DOHH2 (cell line): ENCODE results near the gene CD164.

Experiments
- H3F3A ChIP-seq: fragments of 200-600 bp; sonication (generic), shearing (Covaris generic); 2 replicates; pipeline ENCODE4 v1.6.0; 2016; ENCODE audit warnings: antibody characterized with exemption, mild to moderate bottlenecking; ENCODE audit not compliant: control insufficient read depth, insufficient read depth
- H3K27ac ChIP-seq: fragments of 200-600 bp; sonication (generic); 2 replicates; pipeline ENCODE4 v1.5.1; 2014; ENCODE audit warnings: low read depth, mild to moderate bottlenecking, low read length, moderate library complexity
- H3K27me3 ChIP-seq: fragments of 200-600 bp; sonication (generic); 2 replicates; pipeline ENCODE4 v1.6.1; 2014; ENCODE audit warnings: mild to moderate bottlenecking, low read length, mixed read lengths; ENCODE audit not compliant: control insufficient read depth
- H3K36me3 ChIP-seq: fragments of 200-600 bp; sonication (generic); 2 replicates; pipeline ENCODE4 v1.6.1; 2014; ENCODE audit warnings: mild to moderate bottlenecking, low read length, moderate library complexity, mixed read lengths; ENCODE audit not compliant: control insufficient read depth
- H3K4me1 ChIP-seq: fragments of 200-600 bp; sonication (generic); 2 replicates; pipeline ENCODE4 v1.6.1; 2014; ENCODE audit warnings: mild to moderate bottlenecking, low read length, mixed read lengths; ENCODE audit not compliant: control insufficient read depth
- H3K4me2 ChIP-seq: fragments of 200-600 bp; sonication (generic); 2 replicates; pipeline ENCODE4 v1.6.0; 2014; ENCODE audit warnings: mild to moderate bottlenecking, low read length, moderate library complexity
- H3K4me3 ChIP-seq: fragments of 200-600 bp; sonication (generic); 2 replicates; pipeline ENCODE4 v1.5.1; 2014; ENCODE audit warnings: mild to moderate bottlenecking, low read length, mixed read lengths
- H3K79me2 ChIP-seq: fragments of 200-600 bp; sonication (generic); 2 replicates; pipeline ENCODE4 v1.6.1; 2014; ENCODE audit warnings: mild to moderate bottlenecking, low read length, mixed read lengths; ENCODE audit not compliant: control insufficient read depth
- H3K9me2 ChIP-seq: fragments of 200-600 bp; sonication (generic); replicated peaks from 2 replicates; pipeline ENCODE4 v1.6.1; 2014; ENCODE audit warnings: mild to moderate bottlenecking, low read length, mixed read lengths; ENCODE audit not compliant: control insufficient read depth
- H3K9me3 ChIP-seq: fragments of 200-600 bp; sonication (generic); 2 replicates; pipeline ENCODE4 v1.6.1; 2014; ENCODE audit warnings: antibody characterized with exemption, low read length, mixed read lengths; ENCODE audit not compliant: control insufficient read depth, insufficient read depth
- H4K20me1 ChIP-seq: fragments of 200-600 bp; sonication (generic); 2 replicates; pipeline ENCODE4 v1.6.0; 2014; ENCODE audit warnings: low read depth, mild to moderate bottlenecking, antibody characterized with exemption, low read length, moderate library complexity; ENCODE audit not compliant: control insufficient read depth, insufficient read depth
- CTCF ChIP-seq: fragments of 200-600 bp; sonication (generic); IDR thresholded peaks from one replicate; pipeline ENCODE4 v1.5.1; 2014; ENCODE audit warnings: antibody characterized with exemption, mild to moderate bottlenecking, low read depth, low read length; ENCODE audit not compliant: poor library complexity, severe bottlenecking
- EZH2phosphoT487 ChIP-seq: fragments of 200-600 bp; sonication (generic); IDR thresholded peaks from 2 replicates; pipeline ENCODE4 v1.6.1; 2017; ENCODE audit warnings: borderline replicate concordance, mild to moderate bottlenecking, antibody characterized with exemption, low read length, moderate library complexity, mixed read lengths

Gene CD164

GRCh38 chr6:109373331-109373730 lies 8.9 kb downstream of the CD164 start:
- Histone ChIP-seq H3K9me3 (no peaks in the 10 kb centered on the region), H3K4me2 (no peak overlapping the region), H3K4me3 (no peak overlapping the region), H3K9me2 (no peaks in the 10 kb centered on the region), H3K36me3 (peaks cover 99% of the 10 kb centered on the region), H3K27ac (no peak overlapping the region), H3K4me1 (no peaks in the 10 kb centered on the region), H3F3A (peaks cover 2% of the 10 kb centered on the region; the same call in 1 of the 2 replicates), H3K79me2 (peaks cover 26% of the 10 kb centered on the region), H3K27me3 (no peaks in the 10 kb centered on the region), H4K20me1 (0 out of 2 replicates have a peak, but pooled peaks cover 3% of the 10 kb centered on the region)
- no peak for TF ChIP-seq CTCF
- no peak for TF ChIP-seq EZH2phosphoT487

GRCh38 chr6:109372130-109372529 lies 10.1 kb downstream of the CD164 start:
- Histone ChIP-seq H3F3A (peaks cover 2% of the 10 kb centered on the region; the same call in 1 of the 2 replicates), H3K4me3 (no peak overlapping the region), H3K4me1 (no peaks in the 10 kb centered on the region), H3K4me2 (no peak overlapping the region), H4K20me1 (0 out of 2 replicates have a peak, but pooled peaks cover 3% of the 10 kb centered on the region), H3K27ac (no peak overlapping the region), H3K36me3 (peaks cover 98% of the 10 kb centered on the region), H3K9me3 (no peaks in the 10 kb centered on the region), H3K9me2 (no peaks in the 10 kb centered on the region), H3K27me3 (no peaks in the 10 kb centered on the region), H3K79me2 (peaks cover 14% of the 10 kb centered on the region)
- TF ChIP-seq EZH2phosphoT487 = no peak

GRCh38 chr6:109370792-109371191 lies 11.5 kb downstream of the CD164 start:
- Histone ChIP-seq H3F3A (peaks cover 4% of the 10 kb centered on the region; the same call in 1 of the 2 replicates), H4K20me1 (no peaks in the 10 kb centered on the region), H3K4me1 (no peaks in the 10 kb centered on the region), H3K4me3 (no peak overlapping the region), H3K27me3 (no peaks in the 10 kb centered on the region), H3K27ac (no peak overlapping the region), H3K79me2 (peaks cover 11% of the 10 kb centered on the region), H3K9me2 (no peaks in the 10 kb centered on the region), H3K9me3 (no peaks in the 10 kb centered on the region), H3K36me3 (peaks cover 98% of the 10 kb centered on the region), H3K4me2 (no peak overlapping the region)
- TF ChIP-seq EZH2phosphoT487 = no peak

- Histone ChIP-seq H3K79me2 (peaks cover 11% of the 10 kb centered on the region), H3K36me3 (peaks cover 98% of the 10 kb centered on the region)
Observed at GRCh38 chr6:109370336-109370735, 11.9 kb downstream of the CD164 start.

More at GRCh38 chr6:109370336-109370735, 11.9 kb downstream of the CD164 start:
- Histone ChIP-seq H3F3A (peaks cover 4% of the 10 kb centered on the region; the same call in 1 of the 2 replicates), H3K27me3 (no peaks in the 10 kb centered on the region), H3K4me2 (no peak overlapping the region), H3K27ac (no peak overlapping the region), H3K4me3 (no peak overlapping the region), H4K20me1 (no peaks in the 10 kb centered on the region), H3K9me2 (no peaks in the 10 kb centered on the region), H3K9me3 (no peaks in the 10 kb centered on the region), H3K4me1 (no peaks in the 10 kb centered on the region)
- no peak for TF ChIP-seq CTCF
- TF ChIP-seq EZH2phosphoT487 = no peak
